AG10803 (cell line): ENCODE results near the gene PUS3.
"Not testable (repeated sequence)": the region's sequence is repeated elsewhere in the genome, so short reads cannot be mapped to it uniquely, and the experiment has no call there.

Experiments
- DNase-seq: peaks from one replicate; pipeline ENCODE4 v3.0.0; 2010; ENCODE audit warnings: low read depth
- H3K4me3 ChIP-seq: 2 replicates; pipeline ENCODE4 v1.5.1; 2011; ENCODE audit warnings: mild to moderate bottlenecking, low read length, control low read depth
- TF ChIP-seq, protein P1 (sequence below): conservative IDR thresholded peaks from 2 replicates; pipeline ENCODE4 v1.5.1; 2011; ENCODE audit warnings: mild to moderate bottlenecking, low read length, control low read depth, inconsistent platforms

The PUS3 gene

DNA sequence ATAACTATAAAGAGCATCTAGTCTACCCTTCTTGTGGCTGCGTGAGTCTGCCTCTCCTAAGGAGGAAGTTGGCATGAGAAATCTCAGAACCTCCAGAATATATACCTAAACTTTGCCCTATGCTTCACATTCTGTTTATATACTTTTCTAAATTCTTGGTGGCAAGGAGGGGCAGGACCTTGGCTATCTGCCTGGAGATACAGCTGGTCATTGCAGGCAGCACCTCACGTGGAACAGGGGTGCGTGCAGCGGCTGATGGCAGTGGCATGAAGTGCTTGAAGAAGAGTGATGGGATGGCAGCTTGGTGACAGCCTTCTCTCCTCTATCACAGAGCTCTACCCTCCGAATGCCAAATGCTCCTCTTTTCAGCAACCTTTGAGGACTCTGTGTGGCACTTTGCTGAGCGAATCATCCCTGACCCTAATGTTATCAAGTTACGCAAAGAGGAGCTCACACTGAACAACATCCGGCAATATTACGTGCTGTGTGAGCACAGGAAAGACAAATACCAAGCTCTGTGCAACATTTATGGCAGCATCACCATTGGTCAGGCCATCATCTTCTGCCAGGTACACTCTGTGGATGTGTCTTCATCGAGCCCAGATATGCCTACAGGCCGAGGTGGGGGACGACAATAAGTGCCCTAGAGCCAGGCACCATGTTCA, 13.8 kb upstream of the PUS3 start:
- TF ChIP-seq, protein P1, sequence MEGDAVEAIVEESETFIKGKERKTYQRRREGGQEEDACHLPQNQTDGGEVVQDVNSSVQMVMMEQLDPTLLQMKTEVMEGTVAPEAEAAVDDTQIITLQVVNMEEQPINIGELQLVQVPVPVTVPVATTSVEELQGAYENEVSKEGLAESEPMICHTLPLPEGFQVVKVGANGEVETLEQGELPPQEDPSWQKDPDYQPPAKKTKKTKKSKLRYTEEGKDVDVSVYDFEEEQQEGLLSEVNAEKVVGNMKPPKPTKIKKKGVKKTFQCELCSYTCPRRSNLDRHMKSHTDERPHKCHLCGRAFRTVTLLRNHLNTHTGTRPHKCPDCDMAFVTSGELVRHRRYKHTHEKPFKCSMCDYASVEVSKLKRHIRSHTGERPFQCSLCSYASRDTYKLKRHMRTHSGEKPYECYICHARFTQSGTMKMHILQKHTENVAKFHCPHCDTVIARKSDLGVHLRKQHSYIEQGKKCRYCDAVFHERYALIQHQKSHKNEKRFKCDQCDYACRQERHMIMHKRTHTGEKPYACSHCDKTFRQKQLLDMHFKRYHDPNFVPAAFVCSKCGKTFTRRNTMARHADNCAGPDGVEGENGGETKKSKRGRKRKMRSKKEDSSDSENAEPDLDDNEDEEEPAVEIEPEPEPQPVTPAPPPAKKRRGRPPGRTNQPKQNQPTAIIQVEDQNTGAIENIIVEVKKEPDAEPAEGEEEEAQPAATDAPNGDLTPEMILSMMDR = no peak
- H3K4me3 ChIP-seq = no peak overlapping the region
- DNase-seq = no peak

DNA sequence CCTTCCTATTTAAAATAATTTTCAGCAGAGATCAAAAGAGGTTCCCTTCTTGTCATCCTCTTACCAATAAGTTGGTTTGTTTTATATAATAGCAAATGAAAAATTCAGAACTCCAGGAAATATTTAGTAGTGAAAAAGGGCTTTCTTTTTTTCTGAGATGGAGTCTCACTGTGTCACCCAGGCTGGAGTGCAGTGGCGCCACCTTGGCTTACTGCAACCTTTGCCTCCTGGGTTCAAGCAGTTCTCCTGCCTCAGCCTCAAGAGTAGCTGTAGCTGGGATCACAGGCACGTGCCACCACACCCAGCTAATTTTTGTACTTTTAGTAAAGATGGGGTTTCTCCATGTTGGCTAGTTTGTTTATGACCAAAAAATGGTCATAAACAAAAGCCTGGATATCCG, 11.6 kb upstream of the PUS3 start:
- not testable (repeated sequence) for DNase-seq, H3K4me3 ChIP-seq

DNA sequence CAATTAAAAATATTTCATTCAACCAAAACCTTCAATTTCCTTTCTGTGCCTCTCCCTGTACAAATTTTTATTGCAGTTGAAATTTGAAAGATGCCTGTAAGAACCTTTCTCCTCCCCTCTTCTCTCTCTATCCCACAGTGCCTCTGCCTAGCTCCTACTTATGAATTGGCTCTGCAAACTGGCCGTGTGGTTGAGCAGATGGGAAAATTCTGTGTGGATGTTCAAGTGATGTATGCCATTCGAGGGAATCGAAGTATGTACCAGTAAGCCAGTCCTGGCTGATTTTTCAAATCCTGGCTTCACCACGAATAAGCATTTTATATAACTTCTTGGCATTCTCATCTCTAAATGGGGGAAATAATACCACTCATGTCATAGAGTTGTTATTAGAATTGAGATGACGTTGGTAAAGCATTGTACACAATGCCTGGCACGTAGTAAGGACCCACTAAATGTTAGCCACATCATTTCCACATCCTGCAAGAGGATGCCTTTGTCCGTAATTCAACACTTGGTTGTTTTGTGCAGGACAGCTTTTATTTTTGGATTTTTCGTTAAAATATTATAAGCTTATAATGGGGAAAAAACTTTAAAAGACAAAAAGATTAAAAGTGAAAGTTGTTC, 7.3 kb upstream of the PUS3 start:
- TF ChIP-seq, protein P1 = no peak
- no peak overlapping the region for H3K4me3 ChIP-seq
- DNase-seq = no peak

DNA sequence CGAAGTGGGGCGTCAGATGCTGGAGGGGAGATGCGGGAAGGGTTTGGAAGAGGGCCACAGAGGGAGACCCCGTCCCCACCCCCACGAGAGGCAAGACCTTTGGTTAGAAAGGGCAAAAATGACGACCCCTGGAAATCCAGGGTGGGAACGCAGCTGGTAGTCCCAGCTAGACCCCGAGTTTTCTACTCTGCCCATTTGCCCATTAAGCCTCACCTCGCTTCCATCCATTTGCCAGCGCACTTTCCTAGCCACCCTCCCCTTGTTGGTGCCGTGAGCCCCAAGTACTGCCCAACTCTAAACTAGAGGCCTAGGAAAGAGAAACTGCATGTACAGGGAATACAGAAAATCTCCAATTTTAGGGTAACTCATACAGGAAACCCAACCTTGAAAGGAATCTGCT, 1.7 kb upstream of the PUS3 start:
- no peak overlapping the region for H3K4me3 ChIP-seq
- TF ChIP-seq, protein P1 = no peak
- DNase-seq = no peak

DNA sequence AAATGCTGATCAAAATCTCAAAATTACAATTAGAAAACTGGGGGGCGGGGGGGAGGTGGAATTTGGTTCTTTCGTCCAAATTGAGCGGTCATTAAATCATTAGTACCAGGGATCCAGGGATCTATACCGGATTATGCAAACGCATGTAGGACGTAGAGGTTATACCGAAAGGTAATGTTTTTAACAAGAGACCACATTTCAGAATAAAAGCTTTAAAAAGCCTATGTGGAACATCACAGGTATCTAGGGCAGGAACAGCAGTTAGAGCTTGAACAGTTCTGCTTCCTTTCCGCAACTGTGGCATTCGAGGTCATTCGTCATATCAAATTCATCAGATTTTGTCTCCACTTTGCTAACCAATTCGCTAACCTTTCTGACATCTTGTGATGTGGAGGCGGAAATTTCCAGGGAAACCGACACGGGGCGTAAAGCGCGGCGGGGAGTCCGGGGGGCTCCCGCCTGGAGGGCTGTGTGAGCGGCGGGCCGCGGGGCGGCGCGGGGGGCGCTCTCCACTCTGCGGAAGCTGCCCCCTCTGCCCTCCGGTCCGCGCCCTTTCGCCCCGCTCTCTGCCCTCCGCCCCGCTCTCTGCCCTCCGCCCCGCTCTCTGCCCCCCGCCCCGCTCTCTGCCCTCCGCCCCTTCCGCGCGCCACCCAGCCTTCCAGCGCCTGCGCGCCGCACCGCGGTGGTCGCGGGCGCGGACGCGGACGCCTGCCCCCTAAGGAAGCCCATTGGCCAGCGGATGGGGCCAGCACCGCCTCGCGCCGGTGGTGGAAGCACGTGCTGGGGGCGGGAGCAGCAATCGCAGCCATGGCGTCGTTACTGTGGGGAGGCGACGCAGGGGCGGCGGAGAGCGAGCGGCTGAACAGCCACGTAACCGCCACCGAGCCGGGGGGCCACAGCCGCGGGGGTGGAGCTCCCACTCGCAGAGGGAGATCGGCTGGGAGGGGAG, 979 bp upstream of the PUS3 start, which contains the start of gene DDX25:
DDX25 (plus strand) TSS at position 798 of the 949 bp plus-strand sequence; CDS start at position 808, 10 bp downstream.
- peak within 1 kb of the TSS; percentile 8; the same call in 1 of the 2 replicates for H3K4me3 ChIP-seq
- TF ChIP-seq, protein P1 = no peak
- no peak for DNase-seq

DNA sequence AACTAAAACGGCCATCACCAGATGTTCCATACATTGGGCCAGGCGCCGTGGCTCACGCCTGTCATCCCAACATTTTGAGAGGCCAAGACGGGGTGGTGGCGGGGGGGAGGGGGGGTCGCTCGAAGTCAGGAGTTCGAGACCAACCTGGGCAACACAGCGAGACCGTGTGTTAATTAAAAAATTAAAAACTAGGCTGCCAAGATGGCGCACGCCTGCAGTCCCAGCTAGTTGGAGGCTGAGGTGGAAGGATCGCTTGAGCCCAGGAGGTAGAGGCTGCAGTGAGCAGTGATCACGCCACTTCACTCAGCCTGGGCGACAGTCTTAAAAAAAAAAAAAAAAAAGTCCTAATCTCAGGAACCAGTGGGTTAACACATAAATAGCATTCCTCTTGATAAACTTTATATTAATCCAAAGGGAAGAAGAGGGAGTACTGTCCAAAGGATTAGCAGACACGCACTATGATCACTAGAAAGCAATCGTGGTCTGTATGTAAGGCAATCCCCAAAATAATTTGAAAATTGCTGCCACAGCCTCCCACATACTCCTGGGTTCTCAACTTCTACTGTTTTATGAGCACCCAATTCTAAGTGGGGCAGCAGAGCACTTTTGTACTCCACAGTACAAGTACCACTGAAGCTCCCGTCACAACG, 604 bp downstream of the PUS3 start:
- no peak for DNase-seq
- TF ChIP-seq, protein P1 = no peak

DNA sequence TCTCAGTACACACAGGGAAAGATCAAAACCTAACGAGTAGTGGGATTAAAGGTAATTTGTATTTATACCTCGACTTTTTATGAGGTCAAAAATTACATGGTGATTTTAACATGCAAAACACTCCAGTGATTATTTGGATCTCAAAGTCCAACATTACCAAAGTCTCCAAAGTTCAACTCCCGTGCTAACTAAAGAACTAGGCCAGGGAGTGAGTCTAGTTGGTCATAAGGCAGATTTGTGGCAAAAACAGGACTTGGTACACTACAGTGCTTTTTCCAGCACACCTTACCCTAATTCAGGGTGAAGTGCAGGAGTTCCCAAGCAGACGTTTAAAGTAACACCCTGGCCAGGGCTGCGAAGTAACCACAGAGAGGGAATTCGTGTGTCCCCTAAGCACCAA, 1.1 kb downstream of the PUS3 start:
- no peak overlapping the region for H3K4me3 ChIP-seq
- TF ChIP-seq, protein P1 = no peak
- no peak for DNase-seq

More for the DNA sequence above, 604 bp downstream of the PUS3 start:
- peak overlapping the region; percentile 67 for H3K4me3 ChIP-seq
